Stimulated activated effector memory CD8-positive, alpha-beta T cell treated with anti-CD3 and anti-CD28 coated beads, Interleukin-12 subunit alpha, Interleukin-12 subunit beta, amount 100 ng/mL, for 72 hours (primary cell): ENCODE results near the gene HABP2.

ENCODE experiments used
- ATAC-seq: fragments of 150-1000 bp; cut with Tn5 transposase; 2 replicates; pipeline ENCODE4 v1.10.0; 2021
- DNase-seq, 2 donors: peaks; one replicate each; pipeline ENCODE4 v3.0.0; 2021 to 2022; ENCODE audit warnings: low spot score in 2 of 2
- H3K27ac Mint-ChIP-seq: one replicate; pipeline ENCODE4 v1.8.0; 2022; ENCODE audit warnings: mild to moderate bottlenecking, mixed read lengths
- H3K36me3 Mint-ChIP-seq: one replicate; pipeline ENCODE4 v1.8.0; 2022; ENCODE audit warnings: mild to moderate bottlenecking, mixed read lengths
- H3K4me1 Mint-ChIP-seq: one replicate; pipeline ENCODE4 v1.8.0; 2022; ENCODE audit warnings: mixed read lengths
- H3K4me3 Mint-ChIP-seq: one replicate; pipeline ENCODE4 v1.8.0; 2022; ENCODE audit warnings: mild to moderate bottlenecking, mixed read lengths
- H3K9me3 Mint-ChIP-seq: one replicate; pipeline ENCODE4 v1.8.0; 2022; ENCODE audit warnings: mixed read lengths

HABP2 gene

GRCh38 chr10:113620511-113620910 is 67.7 kb downstream of the HABP2 start:
- ATAC-seq (no peak), DNase-seq (no peak)
- H3K27ac Mint-ChIP-seq = no peak overlapping the region
- H3K36me3 Mint-ChIP-seq = no peaks in the 10 kb centered on the region
- no peaks in the 10 kb centered on the region for H3K9me3 Mint-ChIP-seq
- no peaks in the 10 kb centered on the region for H3K4me1 Mint-ChIP-seq
- no peak overlapping the region for H3K4me3 Mint-ChIP-seq

GRCh38 chr10:113620936-113621335 is 68.1 kb downstream of the HABP2 start:
- DNase-seq (no peak), ATAC-seq (no peak)
- no peaks in the 10 kb centered on the region for H3K4me1 Mint-ChIP-seq
- no peaks in the 10 kb centered on the region for H3K9me3 Mint-ChIP-seq
- H3K36me3 Mint-ChIP-seq = no peaks in the 10 kb centered on the region
- H3K27ac Mint-ChIP-seq = no peak overlapping the region
- no peak overlapping the region for H3K4me3 Mint-ChIP-seq

- no peak for DNase-seq
- no peak for ATAC-seq
These were observed 68.9 kb downstream of the HABP2 start for GRCh38 chr10:113621799-113622198.

GRCh38 chr10:113622831-113623230 is 70.0 kb downstream of the HABP2 start:
- H3K4me1 Mint-ChIP-seq = no peaks in the 10 kb centered on the region
- no peaks in the 10 kb centered on the region for H3K36me3 Mint-ChIP-seq
- ATAC-seq (no peak), DNase-seq (no peak)
- H3K9me3 Mint-ChIP-seq = no peaks in the 10 kb centered on the region
- no peak overlapping the region for H3K4me3 Mint-ChIP-seq
- H3K27ac Mint-ChIP-seq = no peak overlapping the region

More at GRCh38 chr10:113621799-113622198, 68.9 kb downstream of the HABP2 start:
- Mint-ChIP-seq H3K4me3 (no peak overlapping the region), H3K4me1 (no peaks in the 10 kb centered on the region), H3K36me3 (no peaks in the 10 kb centered on the region), H3K9me3 (no peaks in the 10 kb centered on the region), H3K27ac (no peak overlapping the region)

- ATAC-seq = peak; percentile 9
- no peak overlapping the region for H3K27ac Mint-ChIP-seq
- DNase-seq = no peak
- H3K4me1 Mint-ChIP-seq = no peaks in the 10 kb centered on the region
- no peaks in the 10 kb centered on the region for H3K9me3 Mint-ChIP-seq
- H3K4me3 Mint-ChIP-seq = no peak overlapping the region
- no peaks in the 10 kb centered on the region for H3K36me3 Mint-ChIP-seq
These were observed 72.8 kb downstream of the HABP2 start for GRCh38 chr10:113625461-113626186.

- H3K9me3 Mint-ChIP-seq = no peaks in the 10 kb centered on the region
- H3K4me3 Mint-ChIP-seq = no peak overlapping the region
- H3K4me1 Mint-ChIP-seq = no peaks in the 10 kb centered on the region
- no peak overlapping the region for H3K27ac Mint-ChIP-seq
- ATAC-seq (no peak), DNase-seq (no peak)
- no peaks in the 10 kb centered on the region for H3K36me3 Mint-ChIP-seq
These were observed 74.0 kb downstream of the HABP2 start for GRCh38 chr10:113626809-113627355.

- Mint-ChIP-seq H3K4me1 (no peaks in the 10 kb centered on the region), H3K27ac (no peak overlapping the region), H3K9me3 (no peaks in the 10 kb centered on the region), H3K36me3 (no peaks in the 10 kb centered on the region), H3K4me3 (no peak overlapping the region)
- DNase-seq (no peak), ATAC-seq (no peak)
These were observed 75.0 kb downstream of the HABP2 start for GRCh38 chr10:113627836-113628235.

- Mint-ChIP-seq H3K27ac (no peak overlapping the region), H3K36me3 (no peaks in the 10 kb centered on the region), H3K9me3 (no peaks in the 10 kb centered on the region), H3K4me1 (no peaks in the 10 kb centered on the region), H3K4me3 (no peak overlapping the region)
- DNase-seq (no peak), ATAC-seq (no peak)
These were observed 75.8 kb downstream of the HABP2 start for GRCh38 chr10:113628607-113629153.

GRCh38 chr10:113630929-113631533 is 78.2 kb downstream of the HABP2 start:
- Mint-ChIP-seq H3K4me3 (no peak overlapping the region), H3K36me3 (no peaks in the 10 kb centered on the region)

GRCh38 chr10:113631684-113632367 is 79.0 kb downstream of the HABP2 start:
- ATAC-seq (no peak), DNase-seq (no peak)
- no peak overlapping the region for H3K27ac Mint-ChIP-seq
- H3K36me3 Mint-ChIP-seq = no peaks in the 10 kb centered on the region
- no peaks in the 10 kb centered on the region for H3K4me1 Mint-ChIP-seq
- no peaks in the 10 kb centered on the region for H3K9me3 Mint-ChIP-seq
- H3K4me3 Mint-ChIP-seq = no peak overlapping the region

More at GRCh38 chr10:113630929-113631533, 78.2 kb downstream of the HABP2 start:
- Mint-ChIP-seq H3K4me1 (no peaks in the 10 kb centered on the region), H3K27ac (no peak overlapping the region), H3K9me3 (no peaks in the 10 kb centered on the region)
- DNase-seq (no peak), ATAC-seq (no peak)
